ENCODE measurements around the gene SCUBE2.
"Not testable (repeated sequence)": the region's sequence is repeated elsewhere in the genome, so short reads cannot be mapped to it uniquely, and the experiment has no call there.

Gene SCUBE2

DNA sequence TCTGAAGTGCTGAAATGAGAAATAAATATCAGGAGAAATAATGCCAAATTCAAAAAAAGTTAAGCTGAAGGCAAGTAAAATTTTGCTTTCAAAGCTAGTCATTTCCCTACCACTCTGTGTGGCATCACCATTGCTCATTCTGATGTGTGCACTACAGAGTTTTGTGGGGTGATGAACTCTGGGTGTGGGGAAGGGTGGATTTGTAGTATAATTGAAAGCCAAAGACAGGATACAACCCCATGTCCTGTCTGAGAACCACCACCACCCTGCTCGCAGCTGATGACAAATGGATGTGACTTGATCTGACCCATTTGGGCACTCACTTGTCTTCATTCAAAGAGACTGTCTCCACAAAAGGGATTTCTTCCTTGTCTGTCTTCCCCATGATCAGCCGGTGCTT lies 107.8 kb downstream of the SCUBE2 start:
- no peak for TF ChIP-seq CTCF (conservative IDR thresholded peaks at IDR 0.05; ENCODE audit: low read length)
- DNase-seq (ENCODE audit: low read depth), result no peak
- no peak overlapping the region for H3K4me3 ChIP-seq (ENCODE audit: low read length)

- no peak for DNase-seq (ENCODE audit: low read depth)
- no peak overlapping the region for H3K4me3 ChIP-seq (ENCODE audit: low read length)
- no peak for TF ChIP-seq CTCF (conservative IDR thresholded peaks at IDR 0.05; ENCODE audit: low read length)
Observed at GRCh38 chr11:8980485-8980884, 110.9 kb downstream of the SCUBE2 start.

- not testable (repeated sequence) for DNase-seq (ENCODE audit: low read depth); H3K4me3 ChIP-seq (ENCODE audit: low read length)
Observed at GRCh38 chr11:8979365-8979764, 112.0 kb downstream of the SCUBE2 start.

- H3K4me3 ChIP-seq (ENCODE audit: low read length), result no peak overlapping the region
- no peak for TF ChIP-seq CTCF (conservative IDR thresholded peaks at IDR 0.05; ENCODE audit: low read length)
- DNase-seq (ENCODE audit: low read depth), result no peak
Observed at GRCh38 chr11:8973121-8973520, 118.3 kb downstream of the SCUBE2 start.

- TF ChIP-seq CTCF (conservative IDR thresholded peaks at IDR 0.05; ENCODE audit: low read length), result no peak
- DNase-seq (ENCODE audit: low read depth), result no peak
- H3K4me3 ChIP-seq (ENCODE audit: low read length), result no peak overlapping the region
Observed at GRCh38 chr11:8971924-8972316, 119.5 kb downstream of the SCUBE2 start.

DNA sequence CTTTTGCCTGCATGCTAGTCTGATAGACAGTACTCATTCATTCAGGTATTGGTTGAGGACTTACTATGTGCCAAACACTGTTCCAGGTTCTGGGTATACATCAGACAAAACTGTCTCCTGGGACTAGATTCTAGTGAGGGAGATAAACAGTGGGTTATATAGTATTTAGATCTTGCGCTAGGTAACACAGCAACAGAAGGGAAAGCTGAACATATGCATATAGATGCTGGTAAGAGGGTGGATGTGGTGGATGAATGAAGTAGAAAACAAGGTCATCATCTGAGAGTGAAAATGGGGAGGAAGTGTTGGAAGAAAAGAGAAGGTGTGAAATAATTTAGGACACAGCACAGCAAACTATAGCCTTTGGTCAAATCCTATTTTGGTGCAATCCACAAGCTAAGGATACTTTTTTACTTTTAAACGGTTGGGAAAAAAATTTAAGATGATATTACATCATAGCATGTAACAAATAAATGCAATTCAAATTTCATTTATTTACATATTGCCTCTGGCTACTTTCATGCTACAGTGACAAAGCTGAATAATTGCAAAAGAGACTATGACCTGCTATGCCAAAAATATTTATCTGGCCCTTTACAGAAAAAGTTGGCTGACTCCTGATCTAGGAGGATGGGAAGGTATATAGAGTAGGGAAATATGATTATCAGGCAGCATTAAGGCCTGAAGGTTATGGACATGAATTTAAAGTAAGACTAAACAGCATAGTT lies 120.0 kb downstream of the SCUBE2 start:
- no peak overlapping the region for H3K4me3 ChIP-seq (ENCODE audit: low read length)
- no peak for TF ChIP-seq CTCF (conservative IDR thresholded peaks at IDR 0.05; ENCODE audit: low read length)
- no peak for DNase-seq (ENCODE audit: low read depth)
